ENCODE results near the gene HOXB6.

The HOXB6 gene

DNA sequence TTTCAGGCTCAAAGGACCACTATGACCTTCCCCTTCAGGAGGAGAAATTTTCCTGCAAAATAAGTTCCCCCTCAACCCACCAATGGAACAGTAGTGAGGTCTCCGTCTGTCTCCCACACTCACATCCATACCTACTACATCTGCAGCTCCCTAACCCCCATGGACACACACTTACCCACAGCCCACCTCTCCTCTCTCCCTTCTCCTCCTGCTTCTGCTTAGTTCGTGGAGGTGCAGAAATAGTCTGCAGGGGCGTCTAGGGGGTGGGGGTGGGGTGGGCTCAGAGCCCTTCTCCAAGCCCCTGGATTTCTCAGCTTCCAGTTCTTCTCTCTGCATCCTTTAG is 35.6 kb downstream of the HOXB6 start:
- Histone ChIP-seq H3K9me3 (ENCODE audit: control insufficient read depth, low read length) (no peaks in the 10 kb centered on the region), H3K4me3 (ENCODE audit: low read length) (peak overlapping the region; percentile 77), H3K27me3 (replicated peaks; ENCODE audit: control insufficient read depth, insufficient read depth, low read length) (no peaks in the 10 kb centered on the region), H3K36me3 (ENCODE audit: control insufficient read depth, insufficient read depth, low read length, severe bottlenecking) (no peaks in the 10 kb centered on the region), H3K9ac (ENCODE audit: low read length) (peak overlapping the region; percentile 88), H3K4me1 (ENCODE audit: control insufficient read depth, insufficient read depth, low read length) (peaks cover 80% of the 10 kb centered on the region)
- no peak for DNase-seq (ENCODE audit: low read depth)

GRCh38 chr17:48568499-48569239 is 36.1 kb downstream of the HOXB6 start:
- Histone ChIP-seq H3K9ac (ENCODE audit: low read length) (peak overlapping the region; percentile 88), H3K4me1 (ENCODE audit: control insufficient read depth, insufficient read depth, low read length) (peaks cover 76% of the 10 kb centered on the region), H3K9me3 (ENCODE audit: control insufficient read depth, low read length) (no peaks in the 10 kb centered on the region), H3K4me3 (ENCODE audit: low read length) (peak overlapping the region; percentile 77), H3K36me3 (ENCODE audit: control insufficient read depth, insufficient read depth, low read length, severe bottlenecking) (no peaks in the 10 kb centered on the region), H3K27me3 (replicated peaks; ENCODE audit: control insufficient read depth, insufficient read depth, low read length) (no peaks in the 10 kb centered on the region)
- no peak for DNase-seq (ENCODE audit: low read depth)

DNA sequence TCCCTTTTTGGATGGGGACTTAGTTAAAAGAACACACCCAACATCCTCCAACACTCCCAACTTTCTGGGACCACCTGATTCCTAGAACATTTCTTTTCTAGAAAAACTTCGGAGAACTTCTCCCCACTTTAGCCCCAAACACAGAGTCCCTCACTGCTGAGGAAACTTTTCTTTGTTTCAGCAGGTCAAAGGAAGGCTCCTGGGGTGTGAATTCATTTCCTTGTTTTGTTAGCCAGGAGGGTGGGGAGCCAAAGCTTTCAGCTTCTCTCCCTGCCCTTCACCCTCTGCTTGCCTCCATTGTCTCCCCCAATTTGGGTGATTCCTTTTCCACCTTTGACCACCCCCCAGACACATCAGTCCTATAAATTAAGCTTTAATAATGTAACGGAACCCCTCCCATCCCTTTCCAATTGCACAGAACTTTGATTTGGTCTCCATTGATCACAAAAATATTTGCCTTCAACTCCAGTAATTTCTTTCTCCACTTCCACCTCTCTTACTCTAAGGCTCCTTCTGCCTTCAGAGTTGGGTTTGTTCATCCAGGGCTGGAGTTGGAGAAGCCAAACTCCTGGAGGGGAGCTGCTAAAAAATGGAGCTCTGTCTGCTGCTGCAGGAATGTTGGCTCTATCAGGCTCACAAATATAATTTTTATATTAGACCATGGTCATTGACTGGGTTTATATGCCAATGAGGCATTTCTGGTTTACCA is 37.0 kb downstream of the HOXB6 start:
- no peak for DNase-seq (ENCODE audit: low read depth)
- Histone ChIP-seq H3K27me3 (replicated peaks; ENCODE audit: control insufficient read depth, insufficient read depth, low read length) (no peaks in the 10 kb centered on the region), H3K9ac (ENCODE audit: low read length) (peak overlapping the region; percentile 88), H3K4me1 (ENCODE audit: control insufficient read depth, insufficient read depth, low read length) (peaks cover 71% of the 10 kb centered on the region), H3K4me3 (ENCODE audit: low read length) (peak overlapping the region; percentile 77), H3K36me3 (ENCODE audit: control insufficient read depth, insufficient read depth, low read length, severe bottlenecking) (no peaks in the 10 kb centered on the region), H3K9me3 (ENCODE audit: control insufficient read depth, low read length) (no peaks in the 10 kb centered on the region)

DNA sequence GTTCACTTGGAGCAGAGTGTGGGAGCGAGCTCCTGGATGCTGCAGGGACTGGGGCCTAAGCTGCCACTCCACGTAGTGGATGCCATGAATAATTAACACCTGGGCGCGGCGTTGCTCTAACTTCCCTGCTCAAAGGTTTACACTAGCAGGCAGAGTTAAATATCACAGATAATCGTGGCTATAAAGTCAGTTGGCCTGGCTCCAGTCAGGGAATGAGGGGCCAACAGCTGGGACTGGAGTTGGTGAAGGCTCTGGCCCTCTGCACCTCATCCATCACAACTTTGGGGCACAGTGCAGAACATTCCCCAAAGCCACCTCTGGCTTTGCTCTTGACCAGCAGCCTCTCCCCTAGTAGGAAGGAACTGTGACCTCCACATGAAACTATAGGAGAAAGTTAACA is 37.6 kb downstream of the HOXB6 start:
- Histone ChIP-seq H3K9me3 (ENCODE audit: control insufficient read depth, low read length) (no peaks in the 10 kb centered on the region), H3K27me3 (replicated peaks; ENCODE audit: control insufficient read depth, insufficient read depth, low read length) (no peaks in the 10 kb centered on the region), H3K9ac (ENCODE audit: low read length) (no peak overlapping the region), H3K4me1 (ENCODE audit: control insufficient read depth, insufficient read depth, low read length) (peaks cover 65% of the 10 kb centered on the region), H3K4me3 (ENCODE audit: low read length) (no peak overlapping the region), H3K36me3 (ENCODE audit: control insufficient read depth, insufficient read depth, low read length, severe bottlenecking) (no peaks in the 10 kb centered on the region)
- no peak for DNase-seq (ENCODE audit: low read depth)

GRCh38 chr17:48566717-48567116 is 38.1 kb downstream of the HOXB6 start:
- no peak for DNase-seq (ENCODE audit: low read depth)
- Histone ChIP-seq H3K9me3 (ENCODE audit: control insufficient read depth, low read length) (no peaks in the 10 kb centered on the region), H3K4me1 (ENCODE audit: control insufficient read depth, insufficient read depth, low read length) (peaks cover 60% of the 10 kb centered on the region), H3K36me3 (ENCODE audit: control insufficient read depth, insufficient read depth, low read length, severe bottlenecking) (no peaks in the 10 kb centered on the region), H3K4me3 (ENCODE audit: low read length) (no peak overlapping the region), H3K27me3 (replicated peaks; ENCODE audit: control insufficient read depth, insufficient read depth, low read length) (no peaks in the 10 kb centered on the region), H3K9ac (ENCODE audit: low read length) (no peak overlapping the region)

GRCh38 chr17:48565925-48566710 is 38.7 kb downstream of the HOXB6 start:
- Histone ChIP-seq H3K9ac (ENCODE audit: low read length) (no peak overlapping the region), H3K4me3 (ENCODE audit: low read length) (no peak overlapping the region), H3K9me3 (ENCODE audit: control insufficient read depth, low read length) (no peaks in the 10 kb centered on the region), H3K4me1 (ENCODE audit: control insufficient read depth, insufficient read depth, low read length) (peaks cover 54% of the 10 kb centered on the region), H3K27me3 (replicated peaks; ENCODE audit: control insufficient read depth, insufficient read depth, low read length) (no peaks in the 10 kb centered on the region), H3K36me3 (ENCODE audit: control insufficient read depth, insufficient read depth, low read length, severe bottlenecking) (no peaks in the 10 kb centered on the region)
- DNase-seq (ENCODE audit: low read depth): no peak

DNA sequence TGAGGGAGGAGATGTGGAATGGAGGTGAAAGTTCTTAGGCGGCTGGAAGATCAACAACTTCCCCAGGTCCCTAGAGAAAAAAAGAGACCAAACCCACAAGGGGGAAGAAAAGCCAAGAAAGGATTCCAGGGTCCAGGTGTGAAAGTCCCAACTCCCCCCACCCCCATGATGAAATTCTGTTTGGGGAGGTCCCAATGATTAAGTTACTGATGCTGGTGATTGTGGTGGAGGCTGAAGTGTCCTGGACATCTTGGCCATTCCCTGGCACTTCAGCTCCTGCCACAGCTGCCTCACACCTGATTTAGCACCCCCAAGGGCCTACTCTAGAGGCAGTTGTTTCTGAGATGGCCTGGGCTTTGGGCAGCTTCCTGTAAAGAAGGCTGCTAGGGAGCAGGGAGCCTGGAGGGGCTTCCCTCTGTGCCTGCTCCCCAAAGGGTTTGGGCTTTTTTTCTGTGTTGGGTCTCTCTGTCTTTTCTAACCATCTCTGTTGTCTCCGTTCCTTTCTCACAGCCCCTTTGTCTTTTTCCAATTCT is 39.7 kb downstream of the HOXB6 start:
- Histone ChIP-seq H3K9ac (ENCODE audit: low read length) (peak overlapping the region; percentile 79), H3K4me3 (ENCODE audit: low read length) (peak overlapping the region; percentile 76), H3K36me3 (ENCODE audit: control insufficient read depth, insufficient read depth, low read length, severe bottlenecking) (no peaks in the 10 kb centered on the region), H3K27me3 (replicated peaks; ENCODE audit: control insufficient read depth, insufficient read depth, low read length) (no peaks in the 10 kb centered on the region), H3K4me1 (ENCODE audit: control insufficient read depth, insufficient read depth, low read length) (peaks cover 52% of the 10 kb centered on the region), H3K9me3 (ENCODE audit: control insufficient read depth, low read length) (no peaks in the 10 kb centered on the region)
- no peak for DNase-seq (ENCODE audit: low read depth)

- Histone ChIP-seq H3K27me3 (replicated peaks; ENCODE audit: control insufficient read depth, insufficient read depth, low read length) (no peaks in the 10 kb centered on the region), H3K36me3 (ENCODE audit: control insufficient read depth, insufficient read depth, low read length, severe bottlenecking) (no peaks in the 10 kb centered on the region), H3K4me1 (ENCODE audit: control insufficient read depth, insufficient read depth, low read length) (peaks cover 52% of the 10 kb centered on the region), H3K9ac (ENCODE audit: low read length) (peak overlapping the region; percentile 79), H3K4me3 (ENCODE audit: low read length) (peak overlapping the region; percentile 76), H3K9me3 (ENCODE audit: control insufficient read depth, low read length) (no peaks in the 10 kb centered on the region)
- no peak for DNase-seq (ENCODE audit: low read depth)
Observed at GRCh38 chr17:48564188-48565021, 40.4 kb downstream of the HOXB6 start.

- Histone ChIP-seq H3K9me3 (ENCODE audit: control insufficient read depth, low read length) (no peaks in the 10 kb centered on the region), H3K4me1 (ENCODE audit: control insufficient read depth, insufficient read depth, low read length) (peaks cover 52% of the 10 kb centered on the region), H3K9ac (ENCODE audit: low read length) (peak overlapping the region; percentile 53), H3K36me3 (ENCODE audit: control insufficient read depth, insufficient read depth, low read length, severe bottlenecking) (no peaks in the 10 kb centered on the region), H3K4me3 (ENCODE audit: low read length) (peak overlapping the region; percentile 33), H3K27me3 (replicated peaks; ENCODE audit: control insufficient read depth, insufficient read depth, low read length) (no peaks in the 10 kb centered on the region)
- no peak for DNase-seq (ENCODE audit: low read depth)
Observed at GRCh38 chr17:48563867-48564187, 41.0 kb downstream of the HOXB6 start.

GRCh38 chr17:48563385-48563838 is 41.4 kb downstream of the HOXB6 start:
- Histone ChIP-seq H3K4me3 (ENCODE audit: low read length) (no peak overlapping the region), H3K9me3 (ENCODE audit: control insufficient read depth, low read length) (no peaks in the 10 kb centered on the region), H3K4me1 (ENCODE audit: control insufficient read depth, insufficient read depth, low read length) (peaks cover 52% of the 10 kb centered on the region), H3K27me3 (replicated peaks; ENCODE audit: control insufficient read depth, insufficient read depth, low read length) (no peaks in the 10 kb centered on the region), H3K36me3 (ENCODE audit: control insufficient read depth, insufficient read depth, low read length, severe bottlenecking) (no peaks in the 10 kb centered on the region), H3K9ac (ENCODE audit: low read length) (no peak overlapping the region)
- no peak for DNase-seq (ENCODE audit: low read depth)
